ENCODE data around the gene ECSIT. TPM values are rescaled to one million over a fixed set of nuclear protein-coding genes. Genes with fewer than 3 reads are reported as not detected.

Gene ECSIT
- total and polyA plus RNA-seq, 4 donors: 31.7 to 58.8 (median 40.4) TPM

DNA sequence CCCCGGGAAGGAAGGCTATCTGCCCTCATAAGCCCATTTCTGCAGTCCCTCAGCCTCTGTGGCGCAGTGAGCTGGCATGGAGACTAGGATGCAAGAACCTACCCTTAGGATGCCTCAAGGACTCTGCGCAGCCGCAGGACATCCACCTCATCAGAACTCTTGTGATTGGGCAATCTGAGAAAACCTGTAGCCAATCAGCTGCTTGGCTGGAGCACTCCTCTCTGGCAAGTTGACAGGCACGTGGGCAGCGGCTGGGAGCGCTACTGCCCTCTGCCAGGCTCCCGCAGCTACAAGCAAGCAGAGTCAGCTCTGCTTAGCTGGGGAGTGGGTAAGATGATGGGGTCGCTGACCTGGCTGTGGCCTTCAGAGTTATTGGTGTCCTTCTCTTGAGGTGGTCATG, 1.5 kb upstream of the ECSIT start:
- DNase-seq (peak; percentile 79 to 85 (median 84)), ATAC-seq (ENCODE audit: insufficient read depth, low FRiP score) (no peak)
- no peak overlapping the region for H3K4me3 ChIP-seq
- WGBS, 2 donors: 23 to 24% methylated on average over 9 of the region's 9 CpGs
- H3K9ac ChIP-seq (ENCODE audit: insufficient read depth in 1 of 2, low read length in 2 of 2): no peak overlapping the region
- H3K36me3 ChIP-seq (ENCODE audit: control insufficient read depth in 4 of 4, insufficient read depth in 4 of 4, low read length in 4 of 4): no peaks in the 10 kb centered on the region
- H3K27ac ChIP-seq (ENCODE audit: low read depth in 1 of 2, low read length in 1 of 2): peak overlapping the region in 1 of 2 donors; percentile 46
- H3K9me3 ChIP-seq (ENCODE audit: control insufficient read depth in 4 of 4, insufficient read depth in 3 of 4, low read length in 3 of 4): no peaks in the 10 kb centered on the region
- TF ChIP-seq, protein P1, sequence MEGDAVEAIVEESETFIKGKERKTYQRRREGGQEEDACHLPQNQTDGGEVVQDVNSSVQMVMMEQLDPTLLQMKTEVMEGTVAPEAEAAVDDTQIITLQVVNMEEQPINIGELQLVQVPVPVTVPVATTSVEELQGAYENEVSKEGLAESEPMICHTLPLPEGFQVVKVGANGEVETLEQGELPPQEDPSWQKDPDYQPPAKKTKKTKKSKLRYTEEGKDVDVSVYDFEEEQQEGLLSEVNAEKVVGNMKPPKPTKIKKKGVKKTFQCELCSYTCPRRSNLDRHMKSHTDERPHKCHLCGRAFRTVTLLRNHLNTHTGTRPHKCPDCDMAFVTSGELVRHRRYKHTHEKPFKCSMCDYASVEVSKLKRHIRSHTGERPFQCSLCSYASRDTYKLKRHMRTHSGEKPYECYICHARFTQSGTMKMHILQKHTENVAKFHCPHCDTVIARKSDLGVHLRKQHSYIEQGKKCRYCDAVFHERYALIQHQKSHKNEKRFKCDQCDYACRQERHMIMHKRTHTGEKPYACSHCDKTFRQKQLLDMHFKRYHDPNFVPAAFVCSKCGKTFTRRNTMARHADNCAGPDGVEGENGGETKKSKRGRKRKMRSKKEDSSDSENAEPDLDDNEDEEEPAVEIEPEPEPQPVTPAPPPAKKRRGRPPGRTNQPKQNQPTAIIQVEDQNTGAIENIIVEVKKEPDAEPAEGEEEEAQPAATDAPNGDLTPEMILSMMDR (IDR thresholded peaks at IDR 0.05; ENCODE audit: control extremely low read depth, extremely low read depth): no peak
- no peaks in the 10 kb centered on the region for H3K27me3 ChIP-seq (ENCODE audit: control insufficient read depth in 3 of 3, insufficient read depth in 3 of 3, low read length in 2 of 3)
- peaks cover 0 to 11% (median 5%) of the 10 kb centered on the region in 5 donors for H3K4me1 ChIP-seq (ENCODE audit: control insufficient read depth in 5 of 5, insufficient read depth in 5 of 5, low read length in 5 of 5)

DNA sequence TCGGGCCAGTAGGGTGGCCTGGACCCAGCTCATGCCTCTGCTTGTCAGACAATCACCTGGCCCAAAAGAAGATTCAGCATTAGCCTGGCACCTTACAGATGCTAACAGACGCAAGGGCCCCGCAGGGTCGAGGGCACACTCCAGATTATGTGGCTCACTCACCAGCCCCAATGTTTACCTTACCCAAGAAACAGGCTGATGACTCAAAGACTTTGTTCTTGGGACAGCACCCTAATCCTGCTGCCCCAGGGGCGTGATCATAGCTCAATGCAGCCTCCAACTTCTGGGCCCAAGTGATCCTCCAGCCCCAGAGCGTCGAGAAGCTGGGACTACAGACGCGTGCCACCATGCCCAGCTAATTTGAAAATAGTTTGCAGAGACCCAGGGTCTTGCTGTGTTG, 9.8 kb downstream of the ECSIT start:
- ATAC-seq (ENCODE audit: insufficient read depth, low FRiP score) (no peak), DNase-seq (no peak)
- Histone ChIP-seq H3K9ac (ENCODE audit: insufficient read depth in 1 of 2, low read length in 2 of 2) (no peak overlapping the region), H3K27me3 (ENCODE audit: control insufficient read depth in 3 of 3, insufficient read depth in 3 of 3, low read length in 2 of 3) (no peaks in the 10 kb centered on the region), H3K4me1 (ENCODE audit: control insufficient read depth in 5 of 5, insufficient read depth in 5 of 5, low read length in 5 of 5) (no peaks in the 10 kb centered on the region), H3K36me3 (ENCODE audit: control insufficient read depth in 4 of 4, insufficient read depth in 4 of 4, low read length in 4 of 4) (peaks cover 4 to 19% (median 13%) of the 10 kb centered on the region in 4 donors), H3K9me3 (ENCODE audit: control insufficient read depth in 4 of 4, insufficient read depth in 3 of 4, low read length in 3 of 4) (no peaks in the 10 kb centered on the region), H3K27ac (ENCODE audit: low read depth in 1 of 2, low read length in 1 of 2) (no peak overlapping the region), H3K4me3 (no peak overlapping the region)
- 93 to 97% methylated on average over 9 of the region's 9 CpGs for WGBS, 2 donors
- TF ChIP-seq, protein P1 (IDR thresholded peaks at IDR 0.05; ENCODE audit: control extremely low read depth, extremely low read depth): no peak

DNA sequence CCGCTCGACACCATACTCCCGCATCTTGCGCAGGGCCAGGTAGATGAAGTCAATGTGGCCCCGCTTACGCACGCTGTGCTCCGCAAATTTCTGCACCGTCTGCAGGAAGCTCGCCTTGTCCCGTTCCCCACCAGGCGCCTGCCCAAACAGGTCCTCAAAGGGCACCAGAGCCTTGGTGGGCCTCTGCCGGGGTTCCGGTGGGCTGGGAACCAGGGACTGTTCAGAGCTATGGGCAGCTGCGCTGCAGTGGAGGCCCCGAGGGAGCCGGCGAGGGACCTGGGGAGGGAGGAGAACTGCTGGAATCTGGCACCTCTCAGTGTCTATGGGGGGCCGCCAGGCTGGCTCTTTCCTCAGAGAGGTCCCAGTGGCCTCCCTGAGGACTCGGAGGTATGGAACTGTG, 15.0 kb downstream of the ECSIT start:
- no peak for ATAC-seq (ENCODE audit: insufficient read depth, low FRiP score)
- TF ChIP-seq, protein P1 (IDR thresholded peaks at IDR 0.05; ENCODE audit: control extremely low read depth, extremely low read depth): no peak
- H3K4me3 ChIP-seq: no peak overlapping the region
- no peaks in the 10 kb centered on the region for H3K27me3 ChIP-seq (ENCODE audit: control insufficient read depth in 3 of 3, insufficient read depth in 3 of 3, low read length in 2 of 3)
- no peaks in the 10 kb centered on the region for H3K9me3 ChIP-seq (ENCODE audit: control insufficient read depth in 4 of 4, insufficient read depth in 3 of 4, low read length in 3 of 4)
- no peak for DNase-seq
- no peak overlapping the region for H3K9ac ChIP-seq (ENCODE audit: insufficient read depth in 1 of 2, low read length in 2 of 2)
- H3K36me3 ChIP-seq (ENCODE audit: control insufficient read depth in 4 of 4, insufficient read depth in 4 of 4, low read length in 4 of 4): peaks cover 10 to 32% (median 15%) of the 10 kb centered on the region in 4 donors
- WGBS, 2 donors: 96 to 98% methylated on average over 20 of the region's 20 CpGs
- no peaks in the 10 kb centered on the region for H3K4me1 ChIP-seq (ENCODE audit: control insufficient read depth in 5 of 5, insufficient read depth in 5 of 5, low read length in 5 of 5)
- no peak overlapping the region for H3K27ac ChIP-seq (ENCODE audit: low read depth in 1 of 2, low read length in 1 of 2)

DNA sequence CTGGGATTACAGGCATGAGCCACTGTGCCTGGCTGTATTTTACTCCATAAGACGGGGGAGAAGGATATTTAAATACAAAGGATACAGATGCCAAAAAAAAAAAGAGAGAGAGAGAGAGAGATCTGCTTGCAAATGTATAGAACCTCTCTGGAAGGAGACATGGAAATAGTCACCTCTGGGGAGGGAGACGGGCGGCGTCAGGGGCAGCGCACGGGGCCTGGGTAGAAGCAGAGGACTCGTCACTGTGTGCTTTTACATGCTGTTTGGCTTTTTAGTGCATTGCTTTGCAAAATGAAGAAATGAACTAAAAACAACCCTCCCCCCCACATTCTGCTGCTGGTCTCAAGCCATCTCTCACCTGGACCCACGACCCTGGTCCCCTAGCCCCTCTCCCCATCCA, 18.5 kb downstream of the ECSIT start:
- H3K36me3 ChIP-seq (ENCODE audit: control insufficient read depth in 4 of 4, insufficient read depth in 4 of 4, low read length in 4 of 4): peaks cover 6 to 27% (median 7%) of the 10 kb centered on the region in 4 donors
- H3K4me3 ChIP-seq: no peak overlapping the region
- DNase-seq (no peak), ATAC-seq (ENCODE audit: insufficient read depth, low FRiP score) (no peak)
- peaks cover 0 to 7% (median 0%) of the 10 kb centered on the region in 5 donors for H3K4me1 ChIP-seq (ENCODE audit: control insufficient read depth in 5 of 5, insufficient read depth in 5 of 5, low read length in 5 of 5)
- WGBS, 2 donors: 95 to 96% methylated on average over 8 of the region's 8 CpGs
- TF ChIP-seq, protein P1 (IDR thresholded peaks at IDR 0.05; ENCODE audit: control extremely low read depth, extremely low read depth): no peak
- no peaks in the 10 kb centered on the region for H3K9me3 ChIP-seq (ENCODE audit: control insufficient read depth in 4 of 4, insufficient read depth in 3 of 4, low read length in 3 of 4)
- H3K27ac ChIP-seq (ENCODE audit: low read depth in 1 of 2, low read length in 1 of 2): no peak overlapping the region
- H3K27me3 ChIP-seq (ENCODE audit: control insufficient read depth in 3 of 3, insufficient read depth in 3 of 3, low read length in 2 of 3): no peaks in the 10 kb centered on the region
- H3K9ac ChIP-seq (ENCODE audit: insufficient read depth in 1 of 2, low read length in 2 of 2): no peak overlapping the region
